Muscle of back (tissue), 11 donors: ENCODE results near the gene TMEM178B. TPM values are rescaled to one million over a fixed set of nuclear protein-coding genes. Genes with fewer than 3 reads are reported as not detected.
"Not testable (repeated sequence)": the region's sequence is repeated elsewhere in the genome, so short reads cannot be mapped to it uniquely, and the experiment has no call there.

Experiments
- DNase-seq, 3 donors: peaks; one replicate each; pipeline versions ENCODE4 v3.0.0 to v3.0.0-alpha.2; 2013
- polyA plus RNA-seq, 10 donors: library from polyadenylated mRNA; unstranded; fragments of 120-200 nt; gene quantifications; one replicate each; pipeline ENCODE4 v1.2.1, GENCODE V29; 2013; ENCODE audit not compliant: insufficient read length in 10 of 10

The TMEM178B gene
- polyA plus RNA-seq, 10 donors = 0.38 to 1.4 (median 0.58) TPM

DNA sequence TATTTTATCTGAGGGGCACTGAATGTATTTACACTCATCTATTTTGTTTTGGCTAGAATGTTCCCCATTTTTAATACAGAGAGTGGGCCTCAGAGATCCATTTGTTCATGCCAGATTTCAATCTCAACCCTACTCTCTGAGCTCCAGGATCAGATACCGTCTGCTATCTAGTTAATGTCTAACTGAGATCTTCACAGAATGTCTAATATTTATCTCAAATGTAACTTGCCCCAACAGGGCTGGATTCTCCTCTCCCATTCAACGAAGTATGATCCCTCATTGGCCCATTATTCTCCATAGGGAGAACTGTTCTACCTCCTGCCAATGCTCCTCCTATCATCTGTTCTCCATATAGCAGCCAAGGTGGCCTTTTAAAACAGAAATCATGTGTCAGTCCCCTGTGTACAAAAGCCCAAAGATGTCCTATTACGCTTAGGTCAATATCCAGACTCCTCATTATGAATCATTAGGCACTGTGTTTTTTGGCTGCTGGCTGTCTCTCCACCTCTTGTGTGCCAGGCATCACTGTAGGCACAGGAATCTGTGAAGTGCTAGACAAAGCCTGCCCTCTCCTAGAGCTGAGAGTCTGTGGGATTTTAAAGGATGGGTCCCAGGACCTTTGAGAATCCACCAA lies 308.0 kb downstream of the TMEM178B start:
- DNase-seq = no peak

DNA sequence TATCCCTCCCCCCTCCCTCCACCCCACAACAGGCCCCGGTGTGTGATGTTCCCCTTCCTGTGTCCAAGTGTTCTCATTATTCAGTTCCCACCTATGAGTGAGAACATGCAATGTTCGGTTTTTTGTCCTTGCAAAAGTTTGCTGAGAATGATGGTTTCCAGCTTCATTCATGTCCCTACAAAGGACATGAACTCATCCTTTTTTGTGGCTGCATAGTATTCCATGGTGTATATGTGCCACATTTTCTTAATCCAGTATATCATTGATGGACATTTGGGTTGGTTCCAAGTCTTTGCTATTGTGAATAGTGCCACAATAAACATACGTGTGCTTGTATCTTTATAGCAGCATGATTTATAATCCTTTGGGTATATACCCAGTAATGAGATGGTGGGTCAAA lies 309.5 kb downstream of the TMEM178B start:
- DNase-seq = not testable (repeated sequence)

DNA sequence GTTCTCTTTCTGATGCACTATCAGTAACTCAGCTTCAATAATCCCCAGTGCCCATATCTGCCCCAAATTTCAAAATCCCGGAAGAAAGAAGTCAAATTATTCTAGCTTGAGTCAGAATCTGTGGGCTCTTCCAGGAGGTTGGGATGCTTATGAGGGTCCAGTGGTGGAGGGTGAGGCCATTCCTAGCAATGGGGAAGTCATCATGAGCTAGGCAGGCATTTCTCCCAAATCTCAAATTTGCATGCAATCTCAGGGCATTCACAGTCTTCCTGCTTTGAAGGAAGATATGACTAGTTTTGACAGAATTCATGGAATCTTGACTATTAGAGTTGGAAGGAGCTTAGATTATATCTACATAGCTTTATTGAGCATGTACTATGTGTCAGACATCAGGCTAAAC lies 313.0 kb downstream of the TMEM178B start:
- no peak for DNase-seq

DNA sequence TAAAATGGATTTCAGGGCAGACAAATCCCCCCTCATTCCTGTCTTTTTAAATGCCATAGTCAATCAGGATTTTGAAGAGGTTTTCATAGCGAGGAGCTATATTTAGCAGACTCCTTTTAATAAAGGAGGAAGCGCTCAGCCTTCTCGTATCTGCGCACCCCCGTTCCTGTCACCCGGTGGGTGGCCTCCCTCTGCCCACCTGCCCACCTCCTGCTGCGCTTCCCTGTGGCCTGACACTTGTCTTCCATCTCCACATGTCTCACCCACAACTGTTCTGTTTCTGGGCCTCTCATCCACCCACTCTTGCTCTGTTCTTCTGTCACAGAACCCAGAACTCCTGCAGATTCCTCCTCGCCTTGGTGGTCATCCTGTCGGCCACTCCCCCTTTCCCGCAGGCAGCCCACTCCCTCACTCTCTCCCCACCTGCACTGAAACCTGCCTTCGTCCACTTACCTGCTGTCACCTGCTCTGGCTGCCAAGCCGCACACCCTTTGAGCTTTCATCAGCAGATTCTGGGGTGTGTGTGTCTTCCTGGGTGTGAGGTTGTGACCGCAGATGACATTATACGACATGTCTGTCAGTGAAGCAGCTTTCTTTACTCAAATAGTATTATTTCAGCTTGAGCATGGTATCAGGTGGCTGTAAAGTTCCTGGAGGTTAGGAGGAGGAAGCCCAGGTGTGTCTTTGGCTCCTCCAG lies 313.8 kb downstream of the TMEM178B start:
- DNase-seq = no peak

DNA sequence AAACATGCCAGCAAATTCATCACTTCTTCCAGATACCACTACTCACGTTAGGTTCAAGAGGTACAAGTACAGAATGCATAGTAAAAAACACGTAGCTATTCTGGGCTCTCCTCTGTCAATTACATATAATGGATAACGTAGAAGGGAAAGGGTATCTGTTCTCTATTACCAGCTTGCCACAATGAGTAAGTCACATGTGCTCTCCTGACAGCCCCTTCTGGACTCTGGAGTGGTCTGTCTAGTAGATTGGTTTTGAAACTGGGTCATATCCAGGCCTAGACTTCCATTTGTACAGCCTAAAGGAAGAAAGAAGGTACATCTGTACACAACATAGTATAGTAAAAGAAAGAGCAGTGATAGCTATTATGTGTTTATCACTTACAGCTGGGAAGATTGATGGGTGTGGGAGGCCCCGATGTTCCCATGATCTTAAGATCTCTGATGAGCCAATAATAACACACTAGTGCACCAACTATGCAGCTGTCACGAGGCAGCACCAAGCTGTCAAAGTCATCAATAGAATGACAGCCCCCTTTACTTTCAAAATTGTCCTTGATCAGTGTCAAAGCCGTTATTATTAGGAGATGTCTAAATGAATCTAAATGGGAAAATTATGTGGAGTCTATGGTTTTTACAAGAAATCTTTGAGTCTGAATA lies 315.4 kb downstream of the TMEM178B start:
- DNase-seq = no peak

DNA sequence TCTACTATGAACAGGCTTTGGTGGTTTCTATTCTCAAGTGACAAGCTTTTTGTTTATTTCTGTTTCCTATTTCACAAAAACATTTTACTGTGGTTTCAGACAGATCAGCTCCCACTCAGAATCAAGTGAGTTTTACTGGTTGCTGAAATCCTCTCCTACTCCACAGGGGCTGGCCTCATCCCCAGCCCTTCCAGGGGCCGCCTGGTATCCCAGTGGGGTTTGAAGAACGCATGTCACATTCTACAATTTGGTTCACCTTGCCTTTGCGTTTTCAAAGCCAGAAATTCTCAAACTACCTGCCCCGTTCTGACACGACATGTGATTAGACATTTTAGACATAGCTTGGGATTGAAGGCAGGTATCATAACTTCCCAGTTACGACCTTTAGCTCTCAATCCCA lies 316.5 kb downstream of the TMEM178B start:
- no peak for DNase-seq

DNA sequence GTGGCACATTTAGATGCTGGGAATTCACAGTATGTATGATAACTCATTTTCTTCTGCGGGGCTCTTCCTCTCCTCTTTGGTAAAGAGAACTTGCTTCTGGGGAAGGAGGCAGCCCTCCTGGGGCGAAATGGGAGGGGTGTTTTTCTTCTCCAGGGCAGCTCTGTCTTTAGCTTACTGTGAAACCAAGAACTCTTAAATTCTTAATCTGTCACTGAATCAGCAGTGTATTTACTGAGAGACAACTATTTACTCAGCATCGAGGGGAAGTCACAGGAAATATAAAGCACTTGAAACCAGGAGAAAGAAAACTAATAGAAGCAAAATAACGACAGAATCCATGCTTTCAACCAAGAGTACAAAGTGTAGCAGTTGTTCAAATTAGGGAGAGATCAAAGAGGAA lies 319.2 kb downstream of the TMEM178B start:
- DNase-seq = no peak

DNA sequence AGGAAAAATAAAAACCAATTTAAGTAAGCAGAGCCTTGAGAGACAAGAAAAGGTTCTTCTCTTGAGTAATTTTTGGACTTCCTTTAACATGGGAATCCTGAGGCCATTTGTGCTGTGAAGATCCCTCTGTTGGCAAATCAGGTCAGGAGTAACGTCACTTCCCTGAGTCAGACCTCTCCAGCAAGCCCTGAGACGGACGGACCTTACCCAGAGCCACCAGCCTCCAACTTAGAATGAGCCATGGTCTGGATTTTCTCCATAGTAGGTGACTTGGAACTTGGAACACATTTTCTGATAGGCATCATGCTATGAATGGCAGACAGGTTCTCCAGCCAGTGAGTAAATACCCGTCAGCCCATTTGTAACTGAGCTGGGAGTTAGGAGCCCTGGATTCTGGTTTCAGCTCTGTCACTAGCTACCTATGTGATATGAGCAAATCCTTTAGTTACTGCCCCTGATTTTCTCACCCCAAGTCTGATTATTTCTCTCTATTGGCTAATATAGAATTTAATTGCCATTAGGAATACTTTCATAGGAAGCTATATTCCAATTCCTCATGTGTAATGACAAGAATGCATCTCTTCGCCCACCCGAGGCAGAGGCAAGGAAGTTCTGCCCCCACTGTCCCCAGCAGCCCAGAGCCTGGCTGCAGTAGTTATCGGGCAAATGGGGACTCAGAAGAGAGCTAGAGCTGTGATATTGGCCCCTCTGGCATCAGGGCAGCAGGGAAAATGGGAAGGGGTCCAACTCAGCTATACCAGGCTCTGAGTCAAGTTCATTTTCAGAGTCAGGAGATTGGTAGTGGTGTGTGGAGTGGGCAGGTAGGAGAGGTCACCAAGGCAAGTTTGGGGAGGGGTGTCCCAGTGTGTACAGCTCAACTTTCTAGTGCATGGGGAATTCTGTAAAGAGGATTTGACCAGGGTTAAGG lies 323.6 kb downstream of the TMEM178B start:
- DNase-seq = no peak

DNA sequence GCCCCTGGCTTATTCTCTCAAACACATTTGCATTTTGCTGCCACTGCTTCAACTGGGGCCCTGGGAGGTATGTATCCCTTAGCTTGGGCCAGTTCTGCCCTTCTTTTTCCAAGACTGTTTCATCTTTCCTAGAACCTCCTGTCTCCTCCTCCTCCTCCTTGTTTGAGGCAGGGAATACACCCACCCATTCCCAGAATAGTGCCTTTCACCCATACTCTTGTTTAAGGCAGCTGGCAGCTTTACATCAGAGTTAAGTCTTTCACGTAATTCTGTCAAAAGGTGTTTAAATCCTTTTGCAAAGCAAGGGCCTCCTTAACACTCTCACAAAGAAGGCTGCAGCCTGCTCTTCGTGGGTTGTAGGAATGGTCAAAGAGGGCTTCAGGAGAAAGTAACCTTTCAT lies 326.5 kb downstream of the TMEM178B start:
- DNase-seq = no peak

DNA sequence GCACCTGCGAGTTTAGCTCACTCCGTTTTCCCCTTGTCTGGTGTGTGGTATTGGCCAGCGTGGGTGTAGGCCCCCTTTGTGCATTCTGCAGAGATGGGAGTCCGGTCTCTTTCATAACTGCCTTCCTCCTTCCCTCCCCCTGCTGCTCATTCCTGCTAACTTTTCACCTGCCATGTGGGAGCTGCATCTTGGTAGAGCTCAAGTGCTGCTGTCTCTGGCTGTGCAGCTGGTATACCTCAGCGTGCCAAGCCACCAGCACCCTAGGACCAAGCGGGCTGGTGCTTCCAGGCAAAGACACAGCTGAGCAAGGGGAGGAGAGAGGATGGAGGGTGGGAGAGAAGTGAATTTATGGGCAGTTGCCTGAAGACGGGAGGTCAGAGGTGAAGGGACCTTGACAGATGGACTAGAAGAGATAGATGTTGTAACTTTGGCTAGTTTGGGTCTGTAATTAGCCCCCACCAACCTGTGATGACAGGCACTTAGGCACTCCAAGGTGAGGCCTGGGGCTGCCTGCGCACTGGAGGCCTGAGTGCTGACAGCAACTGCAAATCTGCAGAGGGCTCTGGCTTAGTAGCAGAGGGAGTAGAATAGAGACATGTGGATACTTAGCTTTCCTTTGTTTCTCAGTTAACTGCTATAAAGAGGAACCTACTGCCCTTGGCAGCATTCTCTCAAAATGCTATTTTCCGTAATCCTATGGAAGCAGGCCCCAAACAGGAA lies 328.6 kb downstream of the TMEM178B start:
- no peak for DNase-seq

DNA sequence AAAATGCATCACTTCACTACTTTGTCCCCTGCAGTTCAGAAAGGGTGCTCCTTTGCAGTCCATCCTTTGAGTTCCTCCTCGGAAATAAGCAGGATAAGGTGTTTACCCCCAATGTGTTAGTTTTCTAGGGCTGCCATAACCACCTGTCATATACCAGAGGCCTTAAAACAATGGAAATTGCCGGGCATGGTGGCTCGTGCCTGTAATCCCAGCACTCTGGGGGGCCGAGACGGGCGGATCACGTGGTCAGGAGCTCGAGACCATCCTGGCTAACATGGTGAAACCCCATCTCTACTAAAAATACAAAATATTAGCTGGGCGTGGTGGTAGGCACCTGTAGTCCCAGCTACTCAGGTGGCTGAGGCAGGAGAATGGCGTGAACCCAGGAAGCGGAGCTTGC lies 330.0 kb downstream of the TMEM178B start:
- not testable (repeated sequence) for DNase-seq

DNA sequence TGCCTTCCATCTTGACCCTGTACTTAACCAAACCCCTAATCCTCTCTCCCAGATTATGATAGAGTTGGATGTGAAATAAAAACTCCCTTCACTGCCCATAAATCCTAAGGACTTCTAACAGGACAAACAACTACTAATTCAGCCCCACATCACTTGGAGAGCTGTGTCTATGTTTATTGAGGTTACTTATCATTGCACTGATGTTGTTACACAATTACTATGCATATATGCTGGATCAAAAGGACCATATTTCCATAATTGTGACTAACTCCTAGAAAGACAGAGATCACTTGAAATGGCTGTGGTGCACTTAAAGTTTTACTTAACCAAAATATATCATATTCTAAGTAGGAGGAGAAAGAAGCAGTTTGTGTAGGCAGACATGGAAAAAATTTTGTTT lies 332.5 kb downstream of the TMEM178B start:
- DNase-seq = no peak

DNA sequence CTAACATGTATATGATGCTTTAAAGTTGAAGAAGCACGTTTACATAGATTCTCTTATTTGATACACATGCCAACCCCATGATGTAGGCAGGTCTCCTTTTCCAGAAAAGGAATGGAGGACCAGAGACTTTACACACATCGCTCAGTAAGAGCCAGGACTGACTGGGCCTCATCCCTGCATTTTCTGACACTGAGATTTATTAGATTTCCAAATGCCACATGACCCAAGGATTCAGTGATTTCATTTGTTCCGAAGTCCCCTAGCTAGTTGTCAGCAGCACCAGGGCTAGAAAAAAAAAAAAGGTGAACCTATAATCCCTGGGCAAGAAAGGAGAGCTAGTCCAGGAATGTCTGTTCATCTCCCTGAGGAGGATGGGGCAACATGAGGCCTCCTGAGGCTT lies 334.0 kb downstream of the TMEM178B start:
- DNase-seq = no peak

DNA sequence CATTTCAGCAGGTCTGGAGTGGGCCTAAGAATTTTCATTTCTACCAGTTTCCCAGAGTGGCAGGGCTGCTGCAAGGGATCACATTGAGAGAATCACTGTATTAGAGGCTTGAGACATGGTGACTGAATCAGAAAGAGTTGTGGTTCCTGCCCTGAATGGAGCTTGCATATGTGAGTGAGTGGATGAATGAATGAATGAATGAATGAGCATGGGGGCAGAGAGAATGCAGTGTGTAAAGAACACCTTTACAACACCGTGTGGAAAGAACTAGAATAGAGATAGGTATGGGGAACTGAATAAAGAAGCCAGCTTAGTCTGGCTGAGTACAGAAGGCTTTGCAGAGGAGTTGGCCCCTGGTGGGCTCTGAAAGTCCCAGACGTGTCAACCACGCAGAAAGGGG lies 334.6 kb downstream of the TMEM178B start:
- DNase-seq = no peak

DNA sequence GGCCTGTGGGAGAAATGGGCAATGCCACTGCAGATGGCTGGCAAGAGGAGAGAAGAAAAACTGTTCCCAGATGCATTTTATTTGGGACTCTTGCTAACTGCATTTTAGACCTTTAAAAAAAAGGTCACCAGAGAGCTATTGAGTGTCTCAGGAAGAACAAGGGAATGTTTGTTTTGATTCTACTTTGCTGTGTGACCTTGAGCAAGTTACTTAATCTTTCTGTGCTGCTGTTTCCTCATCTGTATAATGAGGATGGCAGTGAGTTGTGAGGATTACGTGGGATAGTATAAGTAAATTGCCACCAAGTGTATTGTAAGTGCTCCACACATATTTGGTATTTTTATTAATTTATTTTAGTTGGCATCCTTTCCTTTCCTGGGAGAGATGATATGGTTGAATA lies 335.4 kb downstream of the TMEM178B start:
- DNase-seq = no peak

DNA sequence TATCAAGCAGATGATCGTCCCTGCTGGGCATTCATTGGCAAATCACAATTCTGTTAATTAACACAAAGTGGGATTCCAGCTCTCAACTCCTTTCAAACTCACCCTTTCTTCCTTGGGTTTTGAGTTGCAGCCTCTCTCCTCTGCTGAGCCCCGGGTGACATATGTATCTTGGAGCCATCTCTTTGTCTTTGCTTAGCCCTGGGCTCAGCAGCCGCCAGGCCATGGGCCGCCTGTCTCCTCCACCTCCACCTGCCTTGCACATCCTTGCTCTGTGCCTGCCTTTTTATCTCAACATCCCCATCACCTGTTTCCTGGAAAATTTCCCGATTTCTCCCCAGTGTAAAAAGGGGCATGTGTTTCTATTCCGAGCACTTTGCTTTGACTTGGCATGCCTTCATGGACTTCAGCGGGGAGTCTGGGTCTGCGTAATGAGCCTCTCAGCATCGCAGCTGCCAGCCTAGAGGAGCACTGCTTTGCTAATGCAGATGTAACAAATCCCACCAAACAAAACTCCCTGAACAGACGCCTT lies 336.0 kb downstream of the TMEM178B start:
- DNase-seq = no peak

DNA sequence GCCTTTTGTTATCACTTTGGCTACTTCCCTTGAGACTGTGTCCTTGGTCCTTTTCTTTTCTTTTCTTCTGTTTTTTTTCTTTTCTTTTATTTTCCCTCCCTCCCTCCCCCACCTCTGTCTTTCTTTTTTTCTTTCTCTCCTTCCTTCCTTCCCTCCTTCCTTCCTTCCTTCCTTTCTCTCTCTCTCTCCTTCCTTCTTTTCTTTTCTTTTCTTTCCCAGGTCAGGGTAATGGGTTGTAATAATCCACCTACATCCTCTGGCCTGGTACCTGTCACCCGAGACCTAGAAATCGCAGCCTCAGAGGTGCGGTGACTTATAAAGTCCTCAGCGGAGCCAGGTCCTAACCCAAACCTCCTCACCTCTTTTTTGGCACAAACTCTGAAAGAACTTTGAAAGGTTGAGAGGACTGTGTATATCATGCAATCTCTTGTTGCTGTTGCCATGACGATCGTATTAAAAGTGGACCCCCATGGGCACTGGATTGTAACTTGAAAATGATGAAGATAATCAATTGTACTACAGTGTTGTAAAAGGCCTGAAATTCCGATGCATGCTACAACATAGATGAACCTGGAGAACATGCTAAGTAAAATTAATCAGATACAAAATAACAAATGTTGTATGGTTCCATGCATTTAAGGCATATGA lies 336.6 kb downstream of the TMEM178B start:
- DNase-seq = no peak

DNA sequence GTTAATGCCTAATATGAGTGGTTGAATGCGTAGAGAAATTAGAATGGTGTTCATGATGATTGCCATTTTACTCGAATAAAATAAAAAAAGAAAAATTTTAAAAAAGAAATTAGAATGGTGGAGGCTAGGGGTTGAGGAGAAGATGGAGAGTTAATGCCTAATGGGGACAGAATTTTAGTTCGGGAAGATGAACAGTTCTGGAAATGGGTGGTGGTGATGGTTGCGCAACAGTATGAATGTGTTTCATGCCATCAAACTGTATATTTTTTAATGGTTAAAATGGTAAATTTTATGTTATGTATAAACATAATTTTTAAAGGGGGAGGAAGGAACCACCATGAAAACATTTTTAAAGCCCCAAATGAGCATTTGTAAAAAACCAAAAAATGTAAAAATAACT lies 337.3 kb downstream of the TMEM178B start:
- DNase-seq = no peak

DNA sequence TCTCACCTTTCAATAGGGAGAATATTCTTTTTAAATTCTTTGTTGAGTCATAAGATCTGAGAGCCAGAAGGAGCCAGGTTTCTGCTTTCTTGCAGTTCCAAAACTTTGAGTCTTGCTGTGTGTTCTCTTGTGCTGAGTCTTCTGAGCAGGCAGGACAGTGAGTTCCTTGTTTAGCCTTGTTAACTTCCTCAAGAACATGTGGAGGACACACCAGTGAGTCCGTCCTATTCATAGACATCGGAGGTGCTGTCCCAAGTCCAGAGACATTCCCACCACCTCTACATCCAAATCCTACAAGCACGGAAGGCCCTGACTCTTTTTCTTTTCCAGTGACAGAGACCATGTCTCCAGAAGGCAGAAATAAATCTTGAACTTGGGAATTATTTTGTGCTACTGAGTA lies 342.1 kb downstream of the TMEM178B start:
- DNase-seq = no peak

DNA sequence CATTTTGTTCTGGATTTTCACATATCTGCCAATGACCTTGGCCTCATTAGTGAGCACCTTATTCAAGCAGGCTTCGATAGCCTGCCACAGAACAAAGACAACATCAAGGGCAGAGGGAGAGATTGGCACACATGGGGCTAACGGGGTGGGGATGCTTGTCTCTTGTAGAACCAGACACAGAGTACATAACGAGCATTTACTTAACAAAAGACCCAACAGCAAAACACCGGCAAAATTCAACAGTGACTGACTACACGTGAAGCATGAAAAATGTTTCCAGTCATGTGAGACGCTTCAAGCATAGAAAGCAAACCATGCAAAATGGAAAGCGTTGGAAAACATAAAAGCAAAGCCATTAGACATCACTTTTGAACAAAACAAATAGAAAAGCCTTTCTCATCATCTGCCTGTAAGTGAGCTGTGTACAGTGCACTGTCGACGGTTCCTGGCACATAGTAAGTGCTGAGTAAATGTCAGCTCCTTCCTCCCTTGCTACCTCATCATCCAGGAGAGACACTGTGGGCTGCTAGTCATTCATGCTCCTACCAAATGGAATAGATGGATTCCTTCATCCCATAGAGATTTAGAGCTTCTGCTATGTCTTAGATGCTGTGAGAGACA lies 342.9 kb downstream of the TMEM178B start:
- no peak for DNase-seq
